ENCODE data around the gene CEP164.

DNA sequence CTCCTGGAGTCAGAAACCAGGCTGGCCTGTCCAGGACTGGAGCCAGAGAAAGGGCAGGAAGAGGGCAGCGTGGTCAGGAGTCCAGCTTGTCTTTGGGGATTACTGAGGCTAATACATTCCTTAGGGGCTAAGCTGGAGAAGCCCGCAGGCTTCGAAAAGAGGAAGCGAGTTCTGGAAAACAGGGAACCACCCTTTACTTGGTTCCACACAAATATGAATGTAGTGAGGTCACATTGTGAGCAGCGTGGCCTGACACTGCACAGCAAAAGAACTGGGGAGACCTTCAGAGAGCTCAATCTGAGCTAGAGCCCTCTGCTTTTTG lies 132.3 kb downstream of the CEP164 start:
- no peak for TF ChIP-seq POLR2A (IDR thresholded peaks at IDR 0.05)
- TF ChIP-seq, protein P1, sequence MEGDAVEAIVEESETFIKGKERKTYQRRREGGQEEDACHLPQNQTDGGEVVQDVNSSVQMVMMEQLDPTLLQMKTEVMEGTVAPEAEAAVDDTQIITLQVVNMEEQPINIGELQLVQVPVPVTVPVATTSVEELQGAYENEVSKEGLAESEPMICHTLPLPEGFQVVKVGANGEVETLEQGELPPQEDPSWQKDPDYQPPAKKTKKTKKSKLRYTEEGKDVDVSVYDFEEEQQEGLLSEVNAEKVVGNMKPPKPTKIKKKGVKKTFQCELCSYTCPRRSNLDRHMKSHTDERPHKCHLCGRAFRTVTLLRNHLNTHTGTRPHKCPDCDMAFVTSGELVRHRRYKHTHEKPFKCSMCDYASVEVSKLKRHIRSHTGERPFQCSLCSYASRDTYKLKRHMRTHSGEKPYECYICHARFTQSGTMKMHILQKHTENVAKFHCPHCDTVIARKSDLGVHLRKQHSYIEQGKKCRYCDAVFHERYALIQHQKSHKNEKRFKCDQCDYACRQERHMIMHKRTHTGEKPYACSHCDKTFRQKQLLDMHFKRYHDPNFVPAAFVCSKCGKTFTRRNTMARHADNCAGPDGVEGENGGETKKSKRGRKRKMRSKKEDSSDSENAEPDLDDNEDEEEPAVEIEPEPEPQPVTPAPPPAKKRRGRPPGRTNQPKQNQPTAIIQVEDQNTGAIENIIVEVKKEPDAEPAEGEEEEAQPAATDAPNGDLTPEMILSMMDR (IDR thresholded peaks at IDR 0.05) = no peak

All from lower leg skin (tissue), 3 donors.